Measurements from ENCODE around the gene ZNF423.

DNA sequence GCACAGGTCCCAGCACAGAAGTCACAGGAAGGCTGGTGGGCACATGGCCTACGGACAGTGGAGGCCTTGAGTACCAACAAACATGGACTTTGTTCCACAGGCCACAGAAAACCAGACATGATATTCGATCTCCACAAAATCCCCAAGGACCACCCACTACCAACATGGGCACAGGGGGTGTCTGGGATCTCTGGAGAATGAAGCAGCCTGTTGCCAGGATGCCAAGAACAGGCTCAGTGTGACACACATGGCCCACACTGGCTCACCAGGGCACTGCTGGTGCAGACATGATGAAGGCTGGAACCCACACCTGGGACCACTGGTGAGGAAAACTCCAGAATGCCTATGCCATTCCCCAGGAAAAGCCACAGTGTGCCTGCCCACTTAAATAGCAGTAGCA, 362.1 kb downstream of the ZNF423 start:
- TF ChIP-seq, protein P1, sequence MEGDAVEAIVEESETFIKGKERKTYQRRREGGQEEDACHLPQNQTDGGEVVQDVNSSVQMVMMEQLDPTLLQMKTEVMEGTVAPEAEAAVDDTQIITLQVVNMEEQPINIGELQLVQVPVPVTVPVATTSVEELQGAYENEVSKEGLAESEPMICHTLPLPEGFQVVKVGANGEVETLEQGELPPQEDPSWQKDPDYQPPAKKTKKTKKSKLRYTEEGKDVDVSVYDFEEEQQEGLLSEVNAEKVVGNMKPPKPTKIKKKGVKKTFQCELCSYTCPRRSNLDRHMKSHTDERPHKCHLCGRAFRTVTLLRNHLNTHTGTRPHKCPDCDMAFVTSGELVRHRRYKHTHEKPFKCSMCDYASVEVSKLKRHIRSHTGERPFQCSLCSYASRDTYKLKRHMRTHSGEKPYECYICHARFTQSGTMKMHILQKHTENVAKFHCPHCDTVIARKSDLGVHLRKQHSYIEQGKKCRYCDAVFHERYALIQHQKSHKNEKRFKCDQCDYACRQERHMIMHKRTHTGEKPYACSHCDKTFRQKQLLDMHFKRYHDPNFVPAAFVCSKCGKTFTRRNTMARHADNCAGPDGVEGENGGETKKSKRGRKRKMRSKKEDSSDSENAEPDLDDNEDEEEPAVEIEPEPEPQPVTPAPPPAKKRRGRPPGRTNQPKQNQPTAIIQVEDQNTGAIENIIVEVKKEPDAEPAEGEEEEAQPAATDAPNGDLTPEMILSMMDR (IDR thresholded peaks at IDR 0.05), result no peak
- no peak for TF ChIP-seq POLR2A (IDR thresholded peaks at IDR 0.05)

All from lower leg skin (tissue), 3 donors.